Activated naive CD4-positive, alpha-beta T cell treated with anti-CD3 and anti-CD28 coated beads, Interleukin-2, amount 50 U/mL, for 24 hours (primary cell): Measurements from ENCODE around the gene VEZT.

Experiments used
- H3K27ac Mint-ChIP-seq: one replicate; pipeline ENCODE4 v1.8.0; 2021; ENCODE audit warnings: mild to moderate bottlenecking, mixed read lengths
- H3K27me3 Mint-ChIP-seq: one replicate; pipeline ENCODE4 v1.8.0; 2021; ENCODE audit warnings: mixed read lengths
- H3K36me3 Mint-ChIP-seq: one replicate; pipeline ENCODE4 v1.8.0; 2021; ENCODE audit warnings: mixed read lengths
- H3K4me1 Mint-ChIP-seq: one replicate; pipeline ENCODE4 v1.8.0; 2021; ENCODE audit warnings: mixed read lengths
- H3K4me3 Mint-ChIP-seq: one replicate; pipeline ENCODE4 v1.8.0; 2021; ENCODE audit warnings: mild to moderate bottlenecking, mixed read lengths
- H3K9me3 Mint-ChIP-seq: one replicate; pipeline ENCODE4 v1.8.0; 2021; ENCODE audit warnings: mixed read lengths

The VEZT gene

GRCh38 chr12:95258151-95258550 lies 40.5 kb downstream of the VEZT start:
- Mint-ChIP-seq H3K27me3 (no peaks in the 10 kb centered on the region), H3K9me3 (no peaks in the 10 kb centered on the region), H3K36me3 (peaks cover 32% of the 10 kb centered on the region), H3K27ac (no peak overlapping the region), H3K4me3 (no peak overlapping the region), H3K4me1 (no peaks in the 10 kb centered on the region)

GRCh38 chr12:95258803-95259202 lies 41.2 kb downstream of the VEZT start:
- Mint-ChIP-seq H3K4me3 (no peak overlapping the region), H3K36me3 (peaks cover 28% of the 10 kb centered on the region), H3K27ac (no peak overlapping the region), H3K4me1 (no peaks in the 10 kb centered on the region), H3K27me3 (no peaks in the 10 kb centered on the region), H3K9me3 (no peaks in the 10 kb centered on the region)

GRCh38 chr12:95259368-95259767 lies 41.8 kb downstream of the VEZT start:
- Mint-ChIP-seq H3K4me3 (no peak overlapping the region), H3K4me1 (no peaks in the 10 kb centered on the region), H3K27me3 (no peaks in the 10 kb centered on the region), H3K9me3 (no peaks in the 10 kb centered on the region), H3K36me3 (peaks cover 28% of the 10 kb centered on the region), H3K27ac (no peak overlapping the region)

DNA sequence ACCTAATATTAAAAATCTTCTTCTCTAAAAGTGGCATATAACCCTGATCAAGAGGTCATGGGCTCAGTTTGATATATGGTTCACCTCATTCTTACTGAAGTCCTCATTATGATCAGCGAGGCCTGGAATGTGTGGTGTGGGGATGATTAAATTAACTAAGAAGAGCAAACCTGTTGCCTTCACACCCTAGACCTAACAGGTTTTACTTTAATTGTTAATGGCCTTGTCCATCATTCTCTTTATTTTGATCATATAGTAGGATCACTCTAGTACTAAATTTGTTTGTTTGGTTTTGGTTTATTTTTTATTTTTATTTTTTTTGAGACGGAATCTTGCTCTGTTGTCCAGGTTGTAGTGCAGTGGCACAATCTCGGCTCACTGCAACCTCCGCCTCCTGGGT lies 43.5 kb downstream of the VEZT start:
- no peaks in the 10 kb centered on the region for H3K9me3 Mint-ChIP-seq
- H3K36me3 Mint-ChIP-seq, result peaks cover 22% of the 10 kb centered on the region
- no peak overlapping the region for H3K4me3 Mint-ChIP-seq
- H3K4me1 Mint-ChIP-seq, result no peaks in the 10 kb centered on the region
- H3K27ac Mint-ChIP-seq, result no peak overlapping the region
- no peaks in the 10 kb centered on the region for H3K27me3 Mint-ChIP-seq

DNA sequence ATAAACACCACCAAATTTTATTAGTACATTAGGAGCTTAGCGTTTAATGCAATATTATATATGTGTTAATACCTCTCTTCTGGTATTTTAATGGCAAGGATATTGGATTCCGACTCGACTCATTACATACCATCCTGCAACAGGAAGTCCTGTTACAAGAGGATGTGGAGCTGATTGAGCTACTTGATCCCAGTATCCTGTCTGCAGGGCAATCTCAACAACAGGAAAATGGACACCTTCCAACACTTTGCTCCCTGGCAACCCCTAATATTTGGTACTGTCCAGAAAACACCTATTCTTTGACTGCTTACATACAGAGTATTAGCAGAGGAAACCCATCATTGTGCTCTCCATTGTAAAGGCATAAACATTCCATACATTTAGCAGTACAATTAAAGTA lies 45.2 kb downstream of the VEZT start:
- Mint-ChIP-seq H3K4me1 (no peaks in the 10 kb centered on the region), H3K27ac (no peak overlapping the region), H3K9me3 (no peaks in the 10 kb centered on the region), H3K27me3 (no peaks in the 10 kb centered on the region), H3K36me3 (peaks cover 17% of the 10 kb centered on the region), H3K4me3 (no peak overlapping the region)

DNA sequence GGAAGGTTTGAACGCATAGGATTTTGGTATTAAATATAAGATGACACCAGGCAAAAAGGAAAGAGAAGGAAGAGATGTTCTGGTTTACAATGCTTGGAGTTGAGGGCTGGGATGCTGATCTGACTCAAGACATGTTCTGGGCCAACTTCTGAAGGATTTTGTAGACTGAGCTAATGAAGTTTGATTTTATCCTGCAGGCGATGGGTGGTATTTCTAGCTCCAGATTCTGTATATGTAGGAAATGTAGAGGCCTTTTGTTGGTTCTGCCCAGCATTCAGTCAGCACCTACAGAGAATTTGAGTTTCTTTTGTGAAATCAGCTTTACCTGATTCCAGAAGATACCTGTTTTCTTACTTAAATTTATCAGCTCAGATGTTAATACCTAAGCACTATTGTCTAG lies 48.2 kb downstream of the VEZT start:
- peaks cover 9% of the 10 kb centered on the region for H3K36me3 Mint-ChIP-seq
- no peaks in the 10 kb centered on the region for H3K4me1 Mint-ChIP-seq
- no peaks in the 10 kb centered on the region for H3K27me3 Mint-ChIP-seq
- no peak overlapping the region for H3K4me3 Mint-ChIP-seq
- H3K27ac Mint-ChIP-seq, result no peak overlapping the region
- H3K9me3 Mint-ChIP-seq, result no peaks in the 10 kb centered on the region

DNA sequence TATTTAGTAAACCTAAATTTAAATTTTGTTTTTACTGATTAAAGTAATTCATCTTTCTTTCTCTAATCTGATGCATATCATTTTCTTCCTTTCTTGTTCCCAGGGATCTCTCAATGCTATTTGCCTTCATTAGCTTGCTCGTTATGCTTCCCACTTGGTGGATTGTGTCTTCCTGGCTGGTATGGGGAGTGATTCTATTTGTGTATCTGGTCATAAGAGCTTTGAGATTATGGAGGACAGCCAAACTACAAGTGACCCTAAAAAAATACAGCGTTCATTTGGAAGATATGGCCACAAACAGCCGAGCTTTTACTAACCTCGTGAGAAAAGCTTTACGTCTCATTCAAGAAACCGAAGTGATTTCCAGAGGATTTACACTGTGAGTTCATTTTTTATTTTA lies 48.6 kb downstream of the VEZT start:
- Mint-ChIP-seq H3K27me3 (no peaks in the 10 kb centered on the region), H3K27ac (no peak overlapping the region), H3K4me1 (no peaks in the 10 kb centered on the region), H3K9me3 (no peaks in the 10 kb centered on the region), H3K4me3 (no peak overlapping the region), H3K36me3 (peaks cover 9% of the 10 kb centered on the region)

- Mint-ChIP-seq H3K4me3 (no peak overlapping the region), H3K9me3 (no peaks in the 10 kb centered on the region), H3K36me3 (peaks cover 9% of the 10 kb centered on the region), H3K27ac (no peak overlapping the region), H3K4me1 (no peaks in the 10 kb centered on the region), H3K27me3 (no peaks in the 10 kb centered on the region)
Observed at GRCh38 chr12:95269892-95270291, 52.3 kb downstream of the VEZT start.

DNA sequence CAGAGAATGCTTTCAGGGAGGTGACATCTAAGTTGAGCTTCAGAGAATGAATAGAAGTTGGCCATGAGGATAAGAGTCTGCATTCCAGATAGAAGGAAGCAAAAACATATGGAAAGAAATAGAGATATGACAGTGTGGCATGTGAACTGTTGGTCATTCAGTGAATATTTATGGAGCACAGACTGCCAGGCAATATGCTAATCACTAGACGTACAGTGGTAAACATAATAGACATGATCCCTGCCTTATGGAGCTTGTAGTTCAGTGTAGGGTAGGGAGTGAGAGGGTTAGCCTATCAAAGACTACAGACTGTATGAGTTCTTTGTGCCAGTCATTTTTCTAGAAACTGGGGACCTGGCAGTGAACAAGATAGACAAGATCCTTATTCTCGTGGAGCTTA lies 53.9 kb downstream of the VEZT start:
- H3K4me3 Mint-ChIP-seq, result no peak overlapping the region
- peaks cover 13% of the 10 kb centered on the region for H3K36me3 Mint-ChIP-seq
- H3K4me1 Mint-ChIP-seq, result no peaks in the 10 kb centered on the region
- no peak overlapping the region for H3K27ac Mint-ChIP-seq
- no peaks in the 10 kb centered on the region for H3K27me3 Mint-ChIP-seq
- no peaks in the 10 kb centered on the region for H3K9me3 Mint-ChIP-seq

DNA sequence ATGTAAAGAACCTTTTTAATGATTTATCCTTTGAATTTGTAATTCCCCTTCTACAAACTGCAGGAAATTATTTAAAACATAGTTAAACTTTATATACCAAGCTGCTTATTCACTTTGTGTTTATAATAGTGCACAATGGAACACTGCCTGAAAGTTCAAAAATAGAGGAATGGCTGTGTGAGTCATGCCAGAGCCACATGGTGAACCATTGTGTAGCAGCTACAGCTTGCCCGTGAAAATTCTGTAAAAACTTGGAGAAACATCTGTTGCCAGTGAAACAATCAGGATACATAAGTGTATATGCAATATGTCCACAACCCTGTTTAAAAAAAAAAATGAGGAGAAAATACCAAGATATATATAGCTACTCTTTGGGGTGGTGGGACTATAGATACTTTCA lies 59.5 kb downstream of the VEZT start:
- peaks cover 18% of the 10 kb centered on the region for H3K36me3 Mint-ChIP-seq
- H3K9me3 Mint-ChIP-seq, result no peaks in the 10 kb centered on the region
- H3K4me1 Mint-ChIP-seq, result no peaks in the 10 kb centered on the region
- H3K27ac Mint-ChIP-seq, result no peak overlapping the region
- H3K4me3 Mint-ChIP-seq, result no peak overlapping the region
- no peaks in the 10 kb centered on the region for H3K27me3 Mint-ChIP-seq

- no peaks in the 10 kb centered on the region for H3K4me1 Mint-ChIP-seq
- H3K4me3 Mint-ChIP-seq, result no peak overlapping the region
- H3K9me3 Mint-ChIP-seq, result no peaks in the 10 kb centered on the region
- no peaks in the 10 kb centered on the region for H3K27me3 Mint-ChIP-seq
- no peak overlapping the region for H3K27ac Mint-ChIP-seq
- H3K36me3 Mint-ChIP-seq, result peaks cover 28% of the 10 kb centered on the region
Observed at GRCh38 chr12:95279856-95280255, 62.2 kb downstream of the VEZT start.

DNA sequence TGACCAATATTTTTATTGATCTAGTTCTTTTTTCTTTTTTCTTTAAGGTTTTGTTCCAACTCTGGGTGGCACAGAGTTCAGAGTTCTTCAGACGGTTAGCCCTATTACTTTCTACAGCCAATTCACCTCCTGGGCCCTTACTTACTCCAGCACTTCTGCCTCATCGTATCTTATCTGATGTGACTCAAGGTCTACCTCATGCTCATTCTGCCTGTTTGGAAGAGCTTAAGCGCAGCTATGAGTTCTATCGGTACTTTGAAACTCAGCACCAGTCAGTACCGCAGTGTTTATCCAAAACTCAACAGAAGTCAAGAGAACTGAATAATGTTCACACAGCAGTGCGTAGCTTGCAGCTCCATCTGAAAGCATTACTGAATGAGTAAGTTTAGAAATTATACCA lies 64.7 kb downstream of the VEZT start:
- H3K27ac Mint-ChIP-seq, result no peak overlapping the region
- no peaks in the 10 kb centered on the region for H3K27me3 Mint-ChIP-seq
- peaks cover 26% of the 10 kb centered on the region for H3K36me3 Mint-ChIP-seq
- H3K4me1 Mint-ChIP-seq, result no peaks in the 10 kb centered on the region
- H3K9me3 Mint-ChIP-seq, result no peaks in the 10 kb centered on the region
- H3K4me3 Mint-ChIP-seq, result no peak overlapping the region

DNA sequence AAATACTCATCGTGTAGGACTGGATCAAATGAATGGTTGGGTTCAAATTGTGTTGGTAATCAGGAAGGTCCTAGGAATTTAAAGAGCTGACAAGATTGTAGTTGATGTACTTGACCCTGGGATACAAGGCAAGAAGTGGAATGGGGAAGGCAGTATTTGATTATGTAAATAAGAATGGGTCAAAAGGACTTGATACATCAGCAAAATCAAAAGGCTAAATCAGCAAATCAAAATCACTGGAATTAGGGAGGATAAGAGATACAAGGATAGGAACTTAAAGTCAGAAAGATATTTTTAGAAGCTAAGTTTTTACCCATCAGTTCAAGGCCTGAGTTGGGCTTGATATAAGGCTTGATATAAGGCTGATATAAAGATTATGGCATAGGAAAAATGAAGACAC lies 65.8 kb downstream of the VEZT start:
- H3K4me3 Mint-ChIP-seq, result no peak overlapping the region
- no peaks in the 10 kb centered on the region for H3K4me1 Mint-ChIP-seq
- peaks cover 26% of the 10 kb centered on the region for H3K36me3 Mint-ChIP-seq
- H3K27me3 Mint-ChIP-seq, result no peaks in the 10 kb centered on the region
- no peaks in the 10 kb centered on the region for H3K9me3 Mint-ChIP-seq
- H3K27ac Mint-ChIP-seq, result no peak overlapping the region

- no peaks in the 10 kb centered on the region for H3K9me3 Mint-ChIP-seq
- H3K27me3 Mint-ChIP-seq, result no peaks in the 10 kb centered on the region
- peaks cover 23% of the 10 kb centered on the region for H3K36me3 Mint-ChIP-seq
- H3K4me3 Mint-ChIP-seq, result no peak overlapping the region
- H3K27ac Mint-ChIP-seq, result peak overlapping the region; percentile 59
- H3K4me1 Mint-ChIP-seq, result no peaks in the 10 kb centered on the region
Observed at GRCh38 chr12:95286713-95287112, 69.1 kb downstream of the VEZT start.

DNA sequence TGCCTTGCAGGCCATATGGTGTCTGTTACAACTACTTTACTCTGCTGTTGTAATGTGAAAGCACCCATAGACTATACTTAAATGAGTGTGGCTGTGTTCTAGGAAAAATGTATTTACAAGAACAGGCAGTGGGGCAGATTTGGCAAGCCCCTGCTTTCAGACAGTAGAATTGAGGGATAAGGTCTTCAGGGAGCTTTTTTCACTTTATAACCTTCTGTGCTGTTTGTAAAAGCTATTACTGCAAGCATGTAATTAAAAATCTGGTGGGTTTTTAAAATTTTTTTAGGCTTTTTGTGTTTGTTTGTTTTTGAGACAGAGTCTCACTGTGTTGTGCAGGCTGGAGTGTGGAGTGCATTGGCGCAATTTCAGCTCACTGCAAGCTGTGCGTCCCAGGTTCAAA lies 73.9 kb downstream of the VEZT start:
- H3K36me3 Mint-ChIP-seq, result peaks cover 12% of the 10 kb centered on the region
- H3K9me3 Mint-ChIP-seq, result no peaks in the 10 kb centered on the region
- H3K27ac Mint-ChIP-seq, result no peak overlapping the region
- H3K4me3 Mint-ChIP-seq, result no peak overlapping the region
- no peaks in the 10 kb centered on the region for H3K4me1 Mint-ChIP-seq
- H3K27me3 Mint-ChIP-seq, result no peaks in the 10 kb centered on the region

- no peaks in the 10 kb centered on the region for H3K9me3 Mint-ChIP-seq
- H3K27me3 Mint-ChIP-seq, result no peaks in the 10 kb centered on the region
- peaks cover 3% of the 10 kb centered on the region for H3K4me1 Mint-ChIP-seq
- H3K27ac Mint-ChIP-seq, result no peak overlapping the region
- H3K36me3 Mint-ChIP-seq, result peaks cover 21% of the 10 kb centered on the region
- no peak overlapping the region for H3K4me3 Mint-ChIP-seq
Observed at GRCh38 chr12:95298916-95299315, 81.3 kb downstream of the VEZT start.

- H3K36me3 Mint-ChIP-seq, result peaks cover 21% of the 10 kb centered on the region
- H3K9me3 Mint-ChIP-seq, result no peaks in the 10 kb centered on the region
- H3K4me3 Mint-ChIP-seq, result no peak overlapping the region
- peaks cover 3% of the 10 kb centered on the region for H3K4me1 Mint-ChIP-seq
- no peaks in the 10 kb centered on the region for H3K27me3 Mint-ChIP-seq
- H3K27ac Mint-ChIP-seq, result no peak overlapping the region
Observed at GRCh38 chr12:95300286-95300685, 82.7 kb downstream of the VEZT start.
